ENCODE data around the gene IARS2.

DNA sequence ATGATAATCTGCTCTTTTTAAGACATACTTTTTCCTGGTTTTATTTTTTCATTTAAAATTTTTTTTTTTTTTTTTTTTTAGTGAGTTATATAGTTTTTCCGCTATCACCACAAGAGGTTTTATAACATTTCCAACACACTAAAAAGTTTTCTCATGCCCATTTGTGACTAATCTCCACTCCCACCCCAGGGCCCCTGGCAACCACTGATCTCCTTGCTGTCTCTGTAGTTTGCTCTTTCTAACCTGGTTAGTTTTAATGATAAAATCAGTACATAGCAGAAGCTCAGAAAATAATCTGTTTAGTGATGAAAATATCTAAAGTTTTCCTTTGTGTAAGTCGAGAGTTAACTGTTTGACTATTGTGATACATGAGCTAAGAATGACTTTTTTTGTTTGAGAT is 41.8 kb downstream of the IARS2 start:
- TF ChIP-seq NFIC (IDR thresholded peaks at IDR 0.05) (no peak), REST (IDR thresholded peaks at IDR 0.05; ENCODE audit: low read depth) (no peak), EP300 (IDR thresholded peaks at IDR 0.05; ENCODE audit: borderline replicate concordance) (no peak)
